Head of caudate nucleus (tissue), 42 donors: ENCODE measurements around the gene ZC2HC1C.

ENCODE experiments used
- DNase-seq, 42 donors: peaks; one replicate each; pipeline versions ENCODE4 v3.0.0 to v3.0.0-alpha.2; 2020 to 2021; ENCODE audit warnings: mixed read lengths in 7 of 42
- intact Hi-C: fragments of 100-400 bp; cut with DNase I; formaldehyde crosslinking; loops from one replicate; pipeline ENCODE4 v1.15.0; 2022

The ZC2HC1C gene

DNA sequence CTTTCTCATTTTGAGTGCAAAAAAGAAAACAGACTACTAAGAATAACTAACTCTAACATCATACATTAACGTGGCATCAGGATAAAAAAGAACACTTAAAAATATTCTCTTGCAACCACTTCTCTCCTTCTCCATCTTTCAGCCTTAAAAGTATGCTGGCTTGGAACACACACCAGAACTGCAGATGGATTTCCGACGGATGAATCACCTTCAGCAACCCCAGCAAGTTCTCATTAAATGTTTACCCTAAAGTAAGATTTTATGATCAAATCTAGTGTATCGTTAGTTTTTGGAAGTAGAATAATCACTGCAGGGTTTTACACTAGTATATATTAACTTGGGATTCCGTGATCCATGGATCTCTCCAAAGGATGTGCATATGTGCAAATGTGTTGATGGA, 56.2 kb downstream of the ZC2HC1C start:
- intact Hi-C loops: loop anchor here (10.0 kb wide), 1 partner anchor 359 kb away; no protein-coding TSS in a partner anchor
- DNase-seq: no peak

DNA sequence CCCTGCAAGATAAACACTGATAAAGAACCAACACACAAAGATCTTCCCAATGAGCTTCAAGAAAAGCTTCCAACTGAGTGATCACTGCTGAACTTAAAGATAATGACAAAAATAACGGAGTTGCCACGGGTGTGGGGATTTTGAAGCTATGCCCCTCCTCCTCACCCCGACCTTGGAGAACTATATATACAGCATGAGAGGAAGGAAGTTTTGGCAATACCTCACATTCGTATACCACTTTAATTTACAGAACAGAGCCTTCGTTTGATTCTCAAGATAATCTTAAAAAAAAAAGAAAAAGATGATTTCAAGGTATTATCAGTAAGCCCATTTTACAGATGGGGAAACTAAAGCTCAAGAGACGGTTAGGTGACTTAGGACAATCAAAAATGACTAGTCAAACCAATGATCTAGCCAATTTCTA, 56.7 kb downstream of the ZC2HC1C start:
- no peak for DNase-seq
- intact Hi-C loops: loop anchor here (10.0 kb wide), 1 partner anchor 359 kb away; no protein-coding TSS in a partner anchor

DNA sequence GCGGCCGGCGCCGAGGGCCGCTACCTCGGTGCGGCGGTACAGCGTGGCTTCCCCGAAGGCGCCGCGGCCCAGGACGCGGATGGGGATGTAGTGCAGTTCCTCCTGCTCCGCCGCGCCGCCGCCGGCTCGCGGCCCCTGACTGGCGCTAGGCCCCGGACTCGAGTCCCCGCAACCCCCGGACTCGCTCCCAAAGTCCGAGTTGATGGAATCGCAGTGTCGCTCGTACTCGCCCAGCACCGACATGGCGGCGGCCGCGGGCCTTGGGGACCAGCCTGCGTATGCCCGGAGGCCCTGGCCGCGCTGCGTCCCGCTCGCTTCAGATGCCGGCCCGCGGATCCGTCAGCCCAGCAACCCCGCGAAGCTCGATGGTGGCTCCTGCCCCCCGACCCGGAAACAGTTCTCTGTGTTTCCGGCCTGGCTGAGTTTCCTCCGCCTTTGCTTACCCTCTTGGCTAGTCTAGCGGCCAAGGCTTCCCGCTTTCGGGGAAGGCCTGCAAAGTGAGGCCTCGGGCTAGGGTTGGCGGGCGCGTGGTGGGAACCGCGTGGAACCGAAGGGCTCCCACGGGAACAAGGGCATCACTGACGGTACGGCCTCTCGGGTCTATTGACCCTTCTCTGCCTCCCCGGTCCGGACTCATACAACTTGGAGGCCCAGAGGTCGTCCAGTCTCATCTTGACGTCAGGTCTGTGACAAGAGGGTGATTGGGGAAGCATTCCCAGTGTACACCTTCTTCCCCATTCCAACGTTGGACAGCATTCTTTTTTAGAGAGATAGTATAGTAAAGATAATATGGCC, 57.4 kb downstream of the ZC2HC1C start, which contains the start of gene NEK9:
NEK9 (minus strand) TSS at position 370 of the 795 bp plus-strand sequence; CDS start at position 243, 127 bp downstream.
- intact Hi-C loops: loop anchor here (10.0 kb wide), 1 partner anchor 358 kb away; no protein-coding TSS in a partner anchor
- DNase-seq: peak; percentile 87 to 98 (median 94)

DNA sequence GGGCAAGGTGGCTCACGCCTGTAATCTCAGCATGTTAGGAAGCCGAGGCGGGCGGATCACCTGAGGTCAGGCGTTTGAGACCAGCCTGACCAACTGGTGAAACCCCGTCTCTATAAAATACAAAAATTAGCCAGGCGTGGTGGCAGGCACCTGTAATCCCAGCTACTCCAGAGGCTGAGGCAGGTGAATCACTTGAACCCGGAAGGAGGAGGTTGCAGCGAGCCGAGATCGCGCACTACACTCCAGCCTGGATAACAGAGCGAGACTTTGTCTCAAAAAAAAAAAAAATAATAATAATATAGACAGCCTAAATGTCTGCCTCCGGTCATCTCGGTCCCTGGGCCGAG, 58.0 kb downstream of the ZC2HC1C start:
- DNase-seq: peak in 8 of 42 donors; percentile 4 to 47 (median 16)

DNA sequence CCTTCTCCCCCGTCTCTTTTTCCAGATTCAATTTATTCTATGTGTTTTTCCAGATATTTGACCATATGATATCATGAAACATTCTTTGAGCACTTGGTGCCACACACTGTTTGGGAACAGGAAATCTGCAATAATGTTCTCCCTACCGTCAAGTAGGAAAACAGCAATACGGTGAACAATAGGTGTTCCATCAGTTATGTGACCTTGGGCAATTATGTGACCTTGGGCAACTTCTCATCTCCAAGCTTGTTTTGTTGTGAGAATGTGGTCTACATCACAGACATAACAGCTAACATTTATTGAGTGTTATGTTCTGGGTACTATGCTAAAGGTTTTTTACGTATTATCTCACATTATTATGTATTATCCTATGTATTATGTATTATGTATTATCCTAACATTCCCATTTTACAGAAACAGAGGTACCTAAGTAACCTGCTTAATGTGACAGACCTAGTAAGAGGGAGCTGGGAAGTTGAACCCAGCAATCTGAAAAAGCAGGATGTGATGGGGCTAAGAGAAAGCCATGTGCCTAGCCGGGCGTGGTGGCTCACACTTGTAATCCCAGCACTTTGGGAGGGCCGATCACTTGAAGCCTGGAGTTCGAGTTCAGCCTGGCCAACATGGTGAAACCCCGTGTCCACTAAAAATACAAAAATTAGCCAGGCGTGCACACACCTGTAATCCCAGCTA, 58.6 kb downstream of the ZC2HC1C start:
- no peak for DNase-seq
- intact Hi-C loops: loop anchor here (10.0 kb wide), 1 partner anchor 357 kb away; no protein-coding TSS in a partner anchor

More for the DNA sequence above, 58.0 kb downstream of the ZC2HC1C start:
- intact Hi-C loops: loop anchor here (10.0 kb wide), 1 partner anchor 357 kb away; no protein-coding TSS in a partner anchor

DNA sequence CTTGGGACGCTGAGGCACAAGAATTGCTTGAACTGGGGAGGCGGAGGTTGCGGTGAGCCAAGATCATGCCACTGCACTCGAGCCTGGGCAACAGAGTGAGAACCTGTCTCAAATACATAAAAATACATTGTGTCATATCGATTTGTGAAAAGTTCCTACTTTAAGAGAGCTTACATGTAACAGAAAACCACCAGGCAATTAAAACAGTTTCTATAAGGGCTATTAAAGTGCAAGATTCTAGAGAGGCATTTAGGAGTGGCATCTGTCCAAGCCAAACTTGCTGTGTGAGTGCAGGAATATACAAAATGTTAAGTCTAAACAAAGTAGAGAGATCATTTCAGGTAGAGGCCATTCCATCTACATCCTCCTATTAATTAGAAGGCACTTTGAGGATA, 59.2 kb downstream of the ZC2HC1C start:
- no peak for DNase-seq
- intact Hi-C loops: loop anchor here (10.0 kb wide), 1 partner anchor 356 kb away; no protein-coding TSS in a partner anchor
